ENCODE measurements around the gene ORAI3.

The ORAI3 gene

DNA sequence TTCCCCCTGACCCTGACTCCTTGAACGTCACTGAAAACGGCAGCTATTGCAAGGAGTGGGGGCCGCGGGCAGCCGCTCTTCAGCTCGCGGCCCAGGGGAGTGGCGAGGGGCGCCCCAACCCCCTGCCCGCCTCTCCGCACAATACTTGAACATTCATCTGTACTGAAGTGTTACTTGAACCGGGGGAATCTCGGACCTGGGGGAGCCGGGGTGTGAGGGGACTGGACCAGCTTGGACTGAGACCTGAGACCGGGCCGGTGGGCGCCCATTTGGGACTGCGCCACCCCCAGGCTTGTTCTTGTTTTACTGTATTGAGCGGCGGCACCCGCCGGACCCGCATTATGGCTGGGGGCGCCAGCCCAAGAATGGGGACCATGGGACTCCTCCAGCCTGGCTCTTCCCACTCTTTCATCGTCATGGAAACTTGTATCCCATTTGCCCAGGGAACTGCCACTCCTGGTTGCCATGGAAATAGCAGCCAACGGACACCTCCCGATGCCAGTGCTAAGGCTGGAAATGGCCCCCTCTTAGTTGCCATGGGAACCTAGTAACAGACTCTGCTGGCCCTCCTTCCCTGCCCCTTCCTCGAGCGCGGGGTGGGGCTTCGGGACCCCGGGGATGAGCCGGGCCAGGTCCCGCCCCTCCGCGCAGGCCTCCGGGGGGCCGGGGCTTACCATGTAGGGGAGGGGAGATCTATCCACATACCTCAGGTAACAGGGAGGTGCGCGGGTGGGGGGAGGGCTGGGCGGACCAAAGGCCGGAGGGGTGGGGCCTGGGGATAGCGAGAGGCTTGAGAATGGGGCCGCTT lies 805 bp upstream of the ORAI3 start:
- TF ChIP-seq POLR2A (IDR thresholded peaks at IDR 0.05; ENCODE audit: low read depth, low read length): no peak
- DNase-seq (ENCODE audit: insufficient read length, low spot score) (peak; percentile 92), FAIRE-seq (peak; percentile 48)

GRCh38 chr16:30949650-30950515 lies 1.0 kb downstream of the ORAI3 start:
- DNase-seq (ENCODE audit: insufficient read length, low spot score) (peak; percentile 74), FAIRE-seq (peak; percentile 89)
- peak; percentile 82 for TF ChIP-seq POLR2A (IDR thresholded peaks at IDR 0.05; ENCODE audit: low read depth, low read length)

- no peak for FAIRE-seq
- TF ChIP-seq POLR2A (IDR thresholded peaks at IDR 0.05; ENCODE audit: low read depth, low read length): no peak
- no peak for DNase-seq (ENCODE audit: insufficient read length, low spot score)
Observed at GRCh38 chr16:30950516-30951065, 1.7 kb downstream of the ORAI3 start.

DNA sequence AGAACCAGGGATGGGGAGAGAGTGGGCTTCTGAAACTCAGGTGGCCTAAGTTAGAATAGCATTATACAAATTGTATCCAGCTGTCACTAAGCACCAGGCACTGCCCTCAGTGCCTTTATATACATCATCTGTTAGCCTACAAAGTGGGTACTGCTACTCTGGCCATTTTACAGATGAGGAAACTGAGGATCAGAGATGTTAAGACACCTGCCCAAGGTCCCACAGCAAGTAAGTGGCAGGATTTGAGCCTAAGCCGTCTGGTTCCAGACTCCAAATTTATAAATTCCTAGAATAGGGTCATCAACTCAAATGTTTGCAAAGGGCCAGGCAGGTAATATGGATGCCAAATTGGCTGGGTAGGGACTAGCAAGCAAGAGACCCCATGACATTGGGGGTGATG lies 2.3 kb downstream of the ORAI3 start:
- TF ChIP-seq POLR2A (IDR thresholded peaks at IDR 0.05; ENCODE audit: low read depth, low read length): no peak
- no peak for FAIRE-seq
- no peak for DNase-seq (ENCODE audit: insufficient read length, low spot score)

DNA sequence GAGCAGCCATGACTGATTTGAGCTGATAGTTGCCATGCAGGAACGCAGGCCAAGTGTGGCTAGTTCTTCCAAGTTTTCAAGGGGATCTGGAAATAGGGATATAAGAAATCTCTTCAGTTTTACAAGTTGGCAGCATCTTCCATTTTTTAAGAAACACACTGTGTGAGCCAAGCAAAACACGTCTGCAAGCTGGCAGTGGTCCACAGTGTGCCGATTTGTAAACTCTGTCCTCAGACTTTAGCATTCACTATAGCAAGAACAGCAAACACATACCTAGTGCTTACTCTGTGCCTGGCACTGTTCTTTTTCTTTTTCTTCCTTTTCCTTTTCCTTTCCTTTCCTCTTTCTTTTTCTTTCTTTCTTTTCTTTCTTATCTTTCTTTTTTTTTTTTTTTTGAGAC lies 2.9 kb downstream of the ORAI3 start:
- TF ChIP-seq POLR2A (IDR thresholded peaks at IDR 0.05; ENCODE audit: low read depth, low read length): no peak
- FAIRE-seq (no peak), DNase-seq (ENCODE audit: insufficient read length, low spot score) (no peak)

DNA sequence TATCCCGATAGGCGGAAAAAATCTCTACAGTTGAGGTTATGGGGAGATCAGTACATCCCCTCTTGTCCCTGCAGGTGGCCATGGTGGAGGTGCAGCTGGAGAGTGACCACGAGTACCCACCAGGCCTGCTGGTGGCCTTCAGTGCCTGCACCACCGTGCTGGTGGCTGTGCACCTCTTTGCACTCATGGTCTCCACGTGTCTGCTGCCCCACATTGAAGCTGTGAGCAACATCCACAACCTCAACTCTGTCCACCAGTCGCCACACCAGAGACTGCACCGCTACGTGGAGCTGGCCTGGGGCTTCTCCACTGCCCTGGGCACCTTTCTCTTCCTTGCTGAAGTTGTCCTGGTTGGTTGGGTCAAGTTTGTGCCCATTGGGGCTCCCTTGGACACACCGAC lies 4.2 kb downstream of the ORAI3 start:
- no peak for FAIRE-seq
- DNase-seq (ENCODE audit: insufficient read length, low spot score): no peak
- no peak for TF ChIP-seq POLR2A (IDR thresholded peaks at IDR 0.05; ENCODE audit: low read depth, low read length)

DNA sequence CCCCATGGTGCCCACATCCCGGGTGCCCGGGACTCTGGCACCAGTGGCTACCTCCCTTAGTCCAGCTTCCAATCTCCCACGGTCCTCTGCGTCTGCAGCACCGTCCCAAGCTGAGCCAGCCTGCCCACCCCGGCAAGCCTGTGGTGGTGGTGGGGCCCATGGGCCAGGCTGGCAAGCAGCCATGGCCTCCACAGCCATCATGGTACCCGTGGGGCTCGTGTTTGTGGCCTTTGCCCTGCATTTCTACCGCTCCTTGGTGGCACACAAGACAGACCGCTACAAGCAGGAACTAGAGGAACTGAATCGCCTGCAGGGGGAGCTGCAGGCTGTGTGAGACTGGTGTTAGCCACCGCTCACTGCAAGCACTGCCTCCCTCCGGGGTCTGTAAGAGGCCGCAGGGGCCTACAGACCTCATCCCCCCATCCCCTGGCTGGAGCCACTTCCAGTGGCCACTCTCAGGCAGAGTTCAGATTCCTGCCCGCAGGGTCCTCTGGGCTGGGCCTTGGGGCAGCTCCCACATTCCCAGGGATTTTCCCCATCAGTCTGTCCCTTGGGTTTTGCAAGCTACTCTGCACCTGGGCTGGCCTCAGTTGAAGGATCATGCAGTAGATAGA lies 4.8 kb downstream of the ORAI3 start:
- FAIRE-seq (no peak), DNase-seq (ENCODE audit: insufficient read length, low spot score) (no peak)
- no peak for TF ChIP-seq POLR2A (IDR thresholded peaks at IDR 0.05; ENCODE audit: low read depth, low read length)

DNA sequence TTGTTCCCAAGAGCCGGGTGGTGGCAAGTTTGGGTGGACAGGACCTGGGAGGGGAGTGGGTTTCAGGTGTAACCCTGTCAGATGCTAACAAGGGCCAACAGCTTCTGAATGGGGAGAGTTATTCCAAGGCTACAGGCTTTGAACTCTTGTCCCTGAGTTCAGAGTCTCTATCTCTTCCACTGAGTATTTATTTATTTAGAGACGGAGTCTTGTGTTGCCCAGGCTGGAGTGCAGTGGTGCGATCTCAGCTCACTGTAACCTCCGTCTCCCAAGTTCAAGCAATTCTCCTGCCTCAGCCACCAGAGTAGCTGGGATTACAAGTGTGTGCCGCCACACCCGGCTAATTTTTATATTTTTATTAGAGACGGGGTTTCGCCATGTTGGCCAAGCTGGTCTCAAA lies 6.1 kb downstream of the ORAI3 start:
- TF ChIP-seq POLR2A (IDR thresholded peaks at IDR 0.05; ENCODE audit: low read depth, low read length): no peak
- DNase-seq (ENCODE audit: insufficient read length, low spot score): no peak
- no peak for FAIRE-seq

GRCh38 chr16:30956601-30957455 lies 8.0 kb downstream of the ORAI3 start:
- FAIRE-seq (peak; percentile 36), DNase-seq (ENCODE audit: insufficient read length, low spot score) (peak; percentile 91)
- peak; percentile 18; the same call in 1 of the 2 replicates for TF ChIP-seq POLR2A (IDR thresholded peaks at IDR 0.05; ENCODE audit: low read depth, low read length)

- no peak for FAIRE-seq
- peak; percentile 50 for TF ChIP-seq POLR2A (IDR thresholded peaks at IDR 0.05; ENCODE audit: low read depth, low read length)
- peak; percentile 91 for DNase-seq (ENCODE audit: insufficient read length, low spot score)
Observed at GRCh38 chr16:30957456-30958174, 8.7 kb downstream of the ORAI3 start, which contains the start of gene SETD1A. Gene SETD1A, plus strand, starts transcription at chr16:30957754. Its CDS starts 978 bp downstream, at chr16:30958732.

DNA sequence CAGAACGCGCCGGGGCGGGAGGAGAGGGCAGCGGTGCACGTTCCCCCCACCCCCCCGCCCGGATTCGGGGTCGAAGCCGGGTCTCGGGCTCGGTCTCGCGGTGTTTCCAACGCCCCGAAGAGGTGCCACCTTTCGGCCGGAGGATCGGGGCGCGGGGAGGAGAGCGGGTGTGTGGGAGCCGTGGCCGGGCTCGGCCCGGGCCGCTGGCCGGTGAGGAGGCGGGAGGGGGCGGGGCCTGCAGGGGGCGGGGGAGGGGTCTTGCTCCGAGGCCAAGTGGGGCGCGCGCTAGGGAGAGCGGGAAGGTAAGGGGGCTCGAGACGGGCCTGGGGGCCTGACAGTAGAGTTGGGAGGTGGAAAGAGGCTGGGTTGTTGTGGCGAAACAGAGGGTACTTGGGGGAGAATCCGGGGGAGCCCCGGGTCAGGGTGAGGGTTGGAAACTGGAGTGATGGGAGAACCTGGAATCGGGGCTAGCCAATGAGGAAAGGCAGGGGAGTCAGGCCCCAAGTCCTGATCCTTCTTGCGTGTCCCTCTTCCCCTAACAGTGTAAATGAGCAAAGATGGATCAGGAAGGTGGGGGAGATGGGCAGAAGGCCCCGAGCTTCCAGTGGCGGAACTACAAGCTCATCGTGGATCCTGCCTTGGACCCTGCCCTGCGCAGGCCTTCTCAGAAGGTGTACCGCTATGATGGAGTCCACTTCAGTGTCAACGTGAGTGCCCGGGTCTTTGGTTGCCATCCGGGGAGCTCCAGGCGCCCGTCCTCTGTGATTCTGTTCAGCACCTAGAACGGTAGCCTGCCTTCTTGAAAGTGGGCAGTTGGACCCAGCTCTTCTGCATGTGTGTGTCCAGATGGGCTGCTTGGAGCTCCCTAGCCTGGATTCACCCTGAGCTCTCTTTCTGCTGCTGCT lies 9.6 kb downstream of the ORAI3 start:
- FAIRE-seq (no peak), DNase-seq (ENCODE audit: insufficient read length, low spot score) (peak; percentile 78)
- no peak for TF ChIP-seq POLR2A (IDR thresholded peaks at IDR 0.05; ENCODE audit: low read depth, low read length)

Data from H54 (cell line).